HEK293 (cell line): Measurements from ENCODE around the gene SIL1.

ENCODE experiments used
- BCL11A ChIP-seq: fragments of 450-650 bp; formaldehyde crosslinking; IDR thresholded peaks from 2 replicates; pipeline ENCODE4 v1.5.1; 2016; ENCODE audit warnings: low read depth, missing biosample characterization, missing genetic modification characterization
- CTCF ChIP-seq: fragments of 450-650 bp; formaldehyde crosslinking; IDR thresholded peaks from 2 replicates; pipeline ENCODE4 v1.5.1; 2016; ENCODE audit warnings: missing biosample characterization, missing genetic modification characterization
- HOXD13 ChIP-seq: sonication (generic); formaldehyde crosslinking; IDR thresholded peaks from 2 replicates; pipeline ENCODE4 v1.8.0; 2022; ENCODE audit warnings: missing genetic modification reagents, borderline replicate concordance
- KLF16 ChIP-seq: fragments of 450-650 bp; formaldehyde crosslinking; IDR thresholded peaks from 2 replicates; pipeline ENCODE4 v1.5.1; 2017; ENCODE audit warnings: missing biosample characterization, missing genetic modification characterization
- REST ChIP-seq: fragments of 450-650 bp; formaldehyde crosslinking; IDR thresholded peaks from 2 replicates; pipeline ENCODE4 v1.5.1; 2016; ENCODE audit warnings: missing biosample characterization, missing genetic modification characterization
- ZNF239 ChIP-seq: fragments of 450-650 bp; formaldehyde crosslinking; IDR thresholded peaks from 2 replicates; pipeline ENCODE4 v1.5.1; 2016; ENCODE audit warnings: missing biosample characterization, missing genetic modification characterization
- ZNF292 ChIP-seq: fragments of 450-650 bp; formaldehyde crosslinking; IDR thresholded peaks from 2 replicates; pipeline ENCODE4 v1.5.1; 2016; ENCODE audit warnings: low read depth, missing biosample characterization, missing genetic modification characterization, borderline replicate concordance
- ZNF341 ChIP-seq: fragments of 450-650 bp; formaldehyde crosslinking; IDR thresholded peaks from 2 replicates; pipeline ENCODE4; 2016; ENCODE audit warnings: low read depth, missing biosample characterization, missing genetic modification characterization
- ZNF560 ChIP-seq: fragments of 450-650 bp; formaldehyde crosslinking; IDR thresholded peaks from 2 replicates; pipeline ENCODE4 v1.5.1; 2017; ENCODE audit warnings: missing biosample characterization, missing genetic modification characterization, borderline replicate concordance
- ZNF785 ChIP-seq: fragments of 450-650 bp; formaldehyde crosslinking; IDR thresholded peaks from 2 replicates; pipeline ENCODE4 v1.5.1; 2016; ENCODE audit warnings: missing biosample characterization, missing genetic modification characterization
- ZSCAN18 ChIP-seq: fragments of 450-650 bp; formaldehyde crosslinking; IDR thresholded peaks from 2 replicates; pipeline ENCODE4 v1.5.1; 2016; ENCODE audit warnings: missing biosample characterization, missing genetic modification characterization

GRCh38 chr5:138956801-138957200, 241.4 kb downstream of the SIL1 start:
- TF ChIP-seq CTCF (tag by site-specific recombination) (no peak), ZNF785 (tag by site-specific recombination) (no peak), BCL11A (no peak), ZNF560 (tag by site-specific recombination) (no peak), HOXD13 (CRISPR knock-in tag) (no peak), ZNF341 (no peak), ZNF292 (tag by site-specific recombination) (no peak), KLF16 (tag by site-specific recombination) (no peak), ZNF239 (tag by site-specific recombination) (no peak), REST (tag by site-specific recombination) (no peak), ZSCAN18 (tag by site-specific recombination) (no peak)
